Mammary epithelial cell (primary cell): Measurements from ENCODE around the gene USP4.

Experiments
- EZH2 ChIP-seq: IDR thresholded peaks from 2 replicates; pipeline ENCODE4 v1.6.1; 2012; ENCODE audit warnings: low read length, inconsistent platforms, borderline replicate concordance
- TF ChIP-seq, protein P1 (sequence below), 2 donors: IDR thresholded peaks in 1 of 2; conservative IDR thresholded peaks in 1 of 2; 2 replicates each; pipeline ENCODE4 v1.5.1; 2011 to 2012; ENCODE audit warnings: inconsistent platforms in 2 of 2, low read length in 2 of 2, mild to moderate bottlenecking in 2 of 2, control low read depth in 1 of 2, low read depth in 1 of 2; ENCODE audit not compliant: insufficient read depth in 1 of 2; ENCODE audit errors: extremely low read depth in 1 of 2

DNA sequence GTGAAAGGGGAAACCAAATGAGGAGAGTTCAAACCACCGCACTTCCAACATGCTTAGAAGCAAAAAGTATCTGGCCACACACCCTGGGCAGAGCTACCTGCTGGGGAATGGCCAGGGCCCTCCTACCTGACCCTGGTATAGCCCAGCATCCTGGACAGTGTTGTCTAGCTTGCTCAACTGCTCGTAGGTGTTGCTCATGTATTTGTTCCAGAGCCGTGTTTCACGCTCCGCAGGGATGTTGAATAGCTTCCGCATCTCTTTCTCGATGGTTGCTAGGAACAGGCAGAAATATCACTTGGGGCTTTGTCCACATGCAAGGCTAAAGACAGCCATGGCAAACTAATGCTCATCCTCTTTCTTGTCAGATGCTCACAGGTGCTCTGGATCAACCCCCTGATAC, 15.1 kb downstream of the USP4 start:
- TF ChIP-seq, protein P1, sequence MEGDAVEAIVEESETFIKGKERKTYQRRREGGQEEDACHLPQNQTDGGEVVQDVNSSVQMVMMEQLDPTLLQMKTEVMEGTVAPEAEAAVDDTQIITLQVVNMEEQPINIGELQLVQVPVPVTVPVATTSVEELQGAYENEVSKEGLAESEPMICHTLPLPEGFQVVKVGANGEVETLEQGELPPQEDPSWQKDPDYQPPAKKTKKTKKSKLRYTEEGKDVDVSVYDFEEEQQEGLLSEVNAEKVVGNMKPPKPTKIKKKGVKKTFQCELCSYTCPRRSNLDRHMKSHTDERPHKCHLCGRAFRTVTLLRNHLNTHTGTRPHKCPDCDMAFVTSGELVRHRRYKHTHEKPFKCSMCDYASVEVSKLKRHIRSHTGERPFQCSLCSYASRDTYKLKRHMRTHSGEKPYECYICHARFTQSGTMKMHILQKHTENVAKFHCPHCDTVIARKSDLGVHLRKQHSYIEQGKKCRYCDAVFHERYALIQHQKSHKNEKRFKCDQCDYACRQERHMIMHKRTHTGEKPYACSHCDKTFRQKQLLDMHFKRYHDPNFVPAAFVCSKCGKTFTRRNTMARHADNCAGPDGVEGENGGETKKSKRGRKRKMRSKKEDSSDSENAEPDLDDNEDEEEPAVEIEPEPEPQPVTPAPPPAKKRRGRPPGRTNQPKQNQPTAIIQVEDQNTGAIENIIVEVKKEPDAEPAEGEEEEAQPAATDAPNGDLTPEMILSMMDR (conservative IDR thresholded peaks at IDR 0.05 in 1 of 2, IDR thresholded peaks at IDR 0.05 in 1 of 2; ENCODE audit: extremely low read depth in 1 of 2, insufficient read depth in 1 of 2, low read depth in 1 of 2, low read length in 2 of 2), result no peak
- TF ChIP-seq EZH2, result no peak
